Hepatocyte (in vitro differentiated cells): ENCODE data around the gene CSTPP1. TPM values are rescaled to one million over a fixed set of nuclear protein-coding genes. Genes with fewer than 3 reads are reported as not detected.
A peak's percentile ranks its signal among the peaks of the same experiment; 100 is the strongest.

Experiments used
- DNase-seq: peaks from one replicate; pipeline ENCODE4 v3.0.0-alpha.2; 2016; ENCODE audit warnings: low spot score
- H2AFZ ChIP-seq: fragments of 200-600 bp; sonication (generic); 2 replicates; pipeline ENCODE4 v1.6.0; 2016; ENCODE audit warnings: antibody characterized with exemption, mild to moderate bottlenecking
- H3K27ac ChIP-seq: fragments of 200-600 bp; sonication (generic); 2 replicates; pipeline ENCODE4 v1.5.1; 2016; ENCODE audit warnings: mild to moderate bottlenecking
- H3K27me3 ChIP-seq: fragments of 200-600 bp; sonication (generic); 2 replicates; pipeline ENCODE4 v1.6.1; 2016
- H3K36me3 ChIP-seq: fragments of 200-600 bp; sonication (generic); replicated peaks from 2 replicates; pipeline ENCODE4 v1.5.1; 2016; ENCODE audit warnings: low read depth; ENCODE audit not compliant: insufficient read depth
- H3K4me1 ChIP-seq: fragments of 200-600 bp; sonication (generic); 2 replicates; pipeline ENCODE4 v1.5.1; 2016; ENCODE audit warnings: mild to moderate bottlenecking, moderate library complexity; ENCODE audit not compliant: insufficient read depth
- H3K4me2 ChIP-seq: fragments of 200-600 bp; sonication (generic); 2 replicates; pipeline ENCODE4 v1.6.0; 2016
- H3K4me3 ChIP-seq: fragments of 200-600 bp; sonication (generic); 2 replicates; pipeline ENCODE4 v1.5.1; 2016; ENCODE audit warnings: mild to moderate bottlenecking
- H3K79me2 ChIP-seq: fragments of 200-600 bp; sonication (generic); 2 replicates; pipeline ENCODE4 v1.6.0; 2017; ENCODE audit warnings: mild to moderate bottlenecking
- H3K9me2 ChIP-seq: fragments of 200-600 bp; sonication (generic); replicated peaks from 2 replicates; pipeline ENCODE4 v1.6.0; 2017; ENCODE audit warnings: mild to moderate bottlenecking; ENCODE audit not compliant: insufficient read depth
- H3K9me3 ChIP-seq: fragments of 200-600 bp; sonication (generic); 2 replicates; pipeline ENCODE4 v1.5.1; 2016; ENCODE audit warnings: low read depth, mild to moderate bottlenecking
- H4K20me1 ChIP-seq: fragments of 200-600 bp; sonication (generic); 2 replicates; pipeline ENCODE4 v1.6.0; 2016; ENCODE audit warnings: mild to moderate bottlenecking; ENCODE audit not compliant: insufficient read depth, poor library complexity, severe bottlenecking
- CTCF ChIP-seq: fragments of 200-600 bp; sonication (generic); IDR thresholded peaks from 2 replicates; pipeline ENCODE4 v1.5.1; 2016; ENCODE audit warnings: antibody characterized with exemption, mild to moderate bottlenecking; ENCODE audit not compliant: poor library complexity
- EZH2 ChIP-seq: fragments of 200-600 bp; sonication (generic); IDR thresholded peaks from 2 replicates; pipeline ENCODE4 v1.6.1; 2016; ENCODE audit warnings: antibody characterized with exemption, mild to moderate bottlenecking, borderline replicate concordance
- EZH2phosphoT487 ChIP-seq: fragments of 200-600 bp; sonication (generic); IDR thresholded peaks from one replicate; pipeline ENCODE4 v1.6.1; 2018; ENCODE audit warnings: antibody characterized with exemption, mild to moderate bottlenecking, low read depth, moderate library complexity; ENCODE audit not compliant: unreplicated experiment, severe bottlenecking
- WGBS: methylation state at CpG from one replicate; pipeline ENCODE4 v1.1.6; 2016; ENCODE audit warnings: low lambda C conversion rate; ENCODE audit errors: missing lambda C conversion rate; 5-methylcytosine and 5-hydroxymethylcytosine counted together
- polyA plus RNA-seq: library from polyadenylated mRNA; unstranded; fragments of >200 nt; fragmentation: Nextera tagmentation; extraction: Ambion mirVana; gene quantifications from 2 replicates; pipeline ENCODE4 v1.2.1, GENCODE V29; 2016
- total RNA-seq: library from RNA; depleted of rRNA; stranded (reverse); fragments of >200 nt; gene quantifications from 2 replicates; pipeline ENCODE4 v1.2.3, GENCODE V29; 2014

Gene CSTPP1
- total and polyA plus RNA-seq, 2 experiments from 2014 or later: 23.0 to 44.3 TPM

GRCh38 chr11:47158242-47158641, 221.7 kb downstream of the CSTPP1 start:
- TF ChIP-seq EZH2phosphoT487: no peak
- no peak for TF ChIP-seq EZH2
- no peak for TF ChIP-seq CTCF
- Histone ChIP-seq H4K20me1 (no peaks in the 10 kb centered on the region), H3K79me2 (no peaks in the 10 kb centered on the region), H3K36me3 (no peaks in the 10 kb centered on the region), H3K9me3 (no peaks in the 10 kb centered on the region), H2AFZ (no peak overlapping the region), H3K4me2 (no peak overlapping the region), H3K27me3 (no peaks in the 10 kb centered on the region), H3K9me2 (no peaks in the 10 kb centered on the region), H3K27ac (no peak overlapping the region), H3K4me1 (no peaks in the 10 kb centered on the region), H3K4me3 (no peak overlapping the region)
- 76% methylated on average over 5 of the region's 5 CpGs for WGBS
- DNase-seq: no peak

- no peaks in the 10 kb centered on the region for H4K20me1 ChIP-seq
- H3K27me3 ChIP-seq: no peaks in the 10 kb centered on the region
- no peaks in the 10 kb centered on the region for H3K9me2 ChIP-seq
- H3K4me2 ChIP-seq: no peak overlapping the region
- no peak overlapping the region for H2AFZ ChIP-seq
- H3K79me2 ChIP-seq: no peaks in the 10 kb centered on the region
- no peak overlapping the region for H3K27ac ChIP-seq
- DNase-seq: no peak
- no peaks in the 10 kb centered on the region for H3K9me3 ChIP-seq
- no peak overlapping the region for H3K4me3 ChIP-seq
- no peaks in the 10 kb centered on the region for H3K36me3 ChIP-seq
- WGBS: 93% methylated on average over 5 of the region's 5 CpGs
- TF ChIP-seq EZH2 (no peak), EZH2phosphoT487 (no peak), CTCF (no peak)
- H3K4me1 ChIP-seq: no peaks in the 10 kb centered on the region
Measured at GRCh38 chr11:47160753-47161133, 224.2 kb downstream of the CSTPP1 start.

GRCh38 chr11:47161134-47161854, 224.7 kb downstream of the CSTPP1 start:
- peak; percentile 64 for TF ChIP-seq CTCF
- no peak for TF ChIP-seq EZH2phosphoT487
- Histone ChIP-seq H3K79me2 (no peaks in the 10 kb centered on the region), H3K4me1 (no peaks in the 10 kb centered on the region), H3K27me3 (no peaks in the 10 kb centered on the region), H3K9me2 (no peaks in the 10 kb centered on the region), H3K9me3 (no peaks in the 10 kb centered on the region), H3K27ac (no peak overlapping the region), H3K36me3 (no peaks in the 10 kb centered on the region), H4K20me1 (no peaks in the 10 kb centered on the region), H3K4me2 (no peak overlapping the region), H3K4me3 (no peak overlapping the region), H2AFZ (no peak overlapping the region)
- WGBS: 60% methylated on average over 14 of the region's 14 CpGs
- peak; percentile 86 for DNase-seq
